Esophagus mucosa (tissue), 1 donor: ENCODE measurements around the gene ATR. TPM values are rescaled to one million over a fixed set of nuclear protein-coding genes. Genes with fewer than 3 reads are reported as not detected.
A peak's percentile ranks its signal among the peaks of the same experiment; 100 is the strongest.
"Not testable (repeated sequence)": the region's sequence is repeated elsewhere in the genome, so short reads cannot be mapped to it uniquely, and the experiment has no call there.

Experiments used
- ATAC-seq: fragments of 200-7000 bp; cut with Tn5 transposase; one replicate; pipeline ENCODE4 v1.9.1; 2020
- total RNA-seq: library from RNA; stranded (reverse); gene quantifications from one replicate; pipeline ENCODE4 v1.2.4, GENCODE V29; 2023
- donor health status: DM: yes; HTN: yes; CAD: no.

ATR gene
- total RNA-seq, 1 donor from 2014 or later: 15.5 TPM

GRCh38 chr3:142447301-142447851 lies 131.2 kb downstream of the ATR start:
- peak; percentile 51 for ATAC-seq

GRCh38 chr3:142445816-142446254 lies 132.7 kb downstream of the ATR start:
- ATAC-seq: no peak

- no peak for ATAC-seq
Measured at GRCh38 chr3:142444343-142444742, 134.2 kb downstream of the ATR start.

- ATAC-seq: not testable (repeated sequence)
Measured at GRCh38 chr3:142443060-142443459, 135.5 kb downstream of the ATR start.

- not testable (repeated sequence) for ATAC-seq
Measured at GRCh38 chr3:142439499-142440220, 138.9 kb downstream of the ATR start.

- ATAC-seq: not testable (repeated sequence)
Measured at GRCh38 chr3:142438096-142438495, 140.4 kb downstream of the ATR start.

- no peak for ATAC-seq
Measured at GRCh38 chr3:142436951-142437585, 141.5 kb downstream of the ATR start.

GRCh38 chr3:142434503-142434902 lies 144.0 kb downstream of the ATR start:
- ATAC-seq: no peak

- ATAC-seq: no peak
Measured at GRCh38 chr3:142433110-142433509, 145.4 kb downstream of the ATR start.

- ATAC-seq: no peak
Measured at GRCh38 chr3:142429582-142429981, 149.0 kb downstream of the ATR start.

- ATAC-seq: no peak
Measured at GRCh38 chr3:142424754-142425153, 153.8 kb downstream of the ATR start.

GRCh38 chr3:142418926-142419592 lies 159.5 kb downstream of the ATR start:
- ATAC-seq: no peak

- no peak for ATAC-seq
Measured at GRCh38 chr3:142417302-142417701, 161.2 kb downstream of the ATR start.

GRCh38 chr3:142400537-142400936 lies 178.0 kb downstream of the ATR start:
- not testable (repeated sequence) for ATAC-seq

Other genes starting within 250 kb of the ATR start
- gene XRN1, start 130.7 kb downstream of the ATR start, total RNA-seq: 32.6 TPM
- 12.5 TPM for gene PLS1, start 17.7 kb upstream of the ATR start, total RNA-seq
- 0.84 TPM for gene TRPC1, start 145.3 kb upstream of the ATR start, total RNA-seq